ENCODE measurements around the gene FRRS1L. TPM values are rescaled to one million over a fixed set of nuclear protein-coding genes. Genes with fewer than 3 reads are reported as not detected.

The FRRS1L gene
- total RNA-seq, 3 donors from 2014 or later = 0.16 to 2.6 (median 2.0) TPM

GRCh38 chr9:109092051-109092580, 74.9 kb downstream of the FRRS1L start:
- no peak overlapping the region for H3K27ac ChIP-seq
- intact Hi-C loops (cut with DNase I; ENCODE audit: low total_unique reads) = no loop called here
- no peak for TF ChIP-seq CTCF (IDR thresholded peaks at IDR 0.05)
- no peak for TF ChIP-seq POLR2AphosphoS5 (IDR thresholded peaks at IDR 0.05)
- TF ChIP-seq POLR2A (IDR thresholded peaks at IDR 0.05) = no peak
- no peak for DNase-seq (ENCODE audit: low spot score in 2 of 2)
- H3K36me3 ChIP-seq = no peaks in the 10 kb centered on the region
- no peaks in the 10 kb centered on the region for H3K27me3 ChIP-seq
- H3K9me3 ChIP-seq = no peaks in the 10 kb centered on the region
- no peak overlapping the region for H3K4me3 ChIP-seq
- no peaks in the 10 kb centered on the region for H3K4me1 ChIP-seq

- no peak for DNase-seq (ENCODE audit: low spot score in 2 of 2)
- H3K36me3 ChIP-seq = no peaks in the 10 kb centered on the region
- intact Hi-C loops (cut with DNase I; ENCODE audit: low total_unique reads) = no loop called here
These were observed 78.8 kb downstream of the FRRS1L start for GRCh38 chr9:109088221-109088620.

GRCh38 chr9:109087795-109088194, 79.3 kb downstream of the FRRS1L start:
- Histone ChIP-seq H3K36me3 (no peaks in the 10 kb centered on the region), H3K27me3 (no peaks in the 10 kb centered on the region), H3K4me3 (no peak overlapping the region), H3K27ac (no peak overlapping the region), H3K4me1 (no peaks in the 10 kb centered on the region), H3K9me3 (no peaks in the 10 kb centered on the region)
- intact Hi-C loops (cut with DNase I; ENCODE audit: low total_unique reads) = no loop called here
- DNase-seq (ENCODE audit: low spot score in 2 of 2) = no peak
- no peak for TF ChIP-seq POLR2AphosphoS5 (IDR thresholded peaks at IDR 0.05)
- TF ChIP-seq POLR2A (IDR thresholded peaks at IDR 0.05) = no peak
- TF ChIP-seq CTCF (IDR thresholded peaks at IDR 0.05) = no peak

More at GRCh38 chr9:109088221-109088620, 78.8 kb downstream of the FRRS1L start:
- Histone ChIP-seq H3K27ac (no peak overlapping the region), H3K4me3 (no peak overlapping the region), H3K27me3 (no peaks in the 10 kb centered on the region), H3K4me1 (no peaks in the 10 kb centered on the region), H3K9me3 (no peaks in the 10 kb centered on the region)
- TF ChIP-seq CTCF (IDR thresholded peaks at IDR 0.05) (no peak), POLR2A (IDR thresholded peaks at IDR 0.05) (no peak), POLR2AphosphoS5 (IDR thresholded peaks at IDR 0.05) (no peak)

- Histone ChIP-seq H3K27ac (no peak overlapping the region), H3K4me3 (no peak overlapping the region), H3K27me3 (no peaks in the 10 kb centered on the region), H3K4me1 (no peaks in the 10 kb centered on the region), H3K36me3 (no peaks in the 10 kb centered on the region), H3K9me3 (no peaks in the 10 kb centered on the region)
- intact Hi-C loops (cut with DNase I; ENCODE audit: low total_unique reads) = no loop called here
- DNase-seq (ENCODE audit: low spot score in 2 of 2) = no peak
- TF ChIP-seq POLR2A (IDR thresholded peaks at IDR 0.05) = no peak
- no peak for TF ChIP-seq POLR2AphosphoS5 (IDR thresholded peaks at IDR 0.05)
- no peak for TF ChIP-seq CTCF (IDR thresholded peaks at IDR 0.05)
These were observed 80.8 kb downstream of the FRRS1L start for GRCh38 chr9:109086221-109086620.

GRCh38 chr9:109085510-109085909, 81.5 kb downstream of the FRRS1L start:
- no peak overlapping the region for H3K27ac ChIP-seq
- no peak for TF ChIP-seq POLR2AphosphoS5 (IDR thresholded peaks at IDR 0.05)
- no peak for TF ChIP-seq POLR2A (IDR thresholded peaks at IDR 0.05)
- no peak for TF ChIP-seq CTCF (IDR thresholded peaks at IDR 0.05)
- intact Hi-C loops (cut with DNase I; ENCODE audit: low total_unique reads) = no loop called here
- no peaks in the 10 kb centered on the region for H3K4me1 ChIP-seq
- no peaks in the 10 kb centered on the region for H3K27me3 ChIP-seq
- no peak for DNase-seq (ENCODE audit: low spot score in 2 of 2)
- H3K36me3 ChIP-seq = no peaks in the 10 kb centered on the region
- H3K4me3 ChIP-seq = no peak overlapping the region
- no peaks in the 10 kb centered on the region for H3K9me3 ChIP-seq
